Measurements from ENCODE around the gene GART.
A peak's percentile ranks its signal among the peaks of the same experiment; 100 is the strongest.
"Not testable (repeated sequence)": the region's sequence is repeated elsewhere in the genome, so short reads cannot be mapped to it uniquely, and the experiment has no call there.

Gene GART

DNA sequence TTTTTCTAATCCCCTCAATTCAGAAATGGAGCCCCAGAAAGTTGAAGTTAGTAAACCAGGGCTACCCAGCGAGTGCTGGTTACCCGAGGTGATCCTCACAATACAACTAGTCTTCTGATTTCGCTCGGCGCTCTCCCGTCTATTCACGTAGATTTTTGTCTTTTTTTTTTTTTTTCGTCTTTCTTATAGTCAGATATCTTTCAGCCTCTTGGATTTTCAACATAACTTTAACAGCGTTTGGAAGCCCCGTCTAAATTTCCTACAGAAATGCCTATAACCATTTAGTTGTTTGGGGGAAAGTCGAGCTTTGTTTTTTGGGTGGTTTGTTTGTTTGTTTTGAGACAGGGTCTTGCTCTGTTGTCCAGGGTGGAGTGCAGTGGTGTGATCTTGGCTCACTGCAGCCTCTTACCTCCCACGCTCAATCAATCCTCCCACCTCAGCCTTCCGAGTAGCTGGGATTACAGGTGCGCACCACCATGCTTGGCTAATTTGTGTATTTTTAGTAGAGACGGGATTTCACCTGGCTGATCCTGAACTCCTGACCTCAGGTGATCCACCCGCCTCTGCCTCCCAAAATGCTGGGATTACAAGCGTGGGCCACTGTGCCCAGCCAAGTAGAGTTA, 61.3 kb downstream of the GART start:
- Histone ChIP-seq H3K4me3 (ENCODE audit: low read depth in 1 of 2, low read length in 2 of 2) (peak overlapping the region; percentile 77 to 94), H3K36me3 (ENCODE audit: control insufficient read depth in 1 of 2, insufficient read depth in 2 of 2, low read length in 2 of 2) (peaks cover 0 to 7% of the 10 kb centered on the region in 2 donors), H3K27me3 (ENCODE audit: low read depth, low read length) (no peaks in the 10 kb centered on the region), H3K9me3 (ENCODE audit: control insufficient read depth in 1 of 2, low read length in 2 of 2) (no peaks in the 10 kb centered on the region), H3K27ac (ENCODE audit: low read length) (peak overlapping the region; percentile 81), H3K4me1 (ENCODE audit: control insufficient read depth in 1 of 2, insufficient read depth in 2 of 2, low read length in 2 of 2) (peaks cover 0 to 13% of the 10 kb centered on the region in 2 donors)

DNA sequence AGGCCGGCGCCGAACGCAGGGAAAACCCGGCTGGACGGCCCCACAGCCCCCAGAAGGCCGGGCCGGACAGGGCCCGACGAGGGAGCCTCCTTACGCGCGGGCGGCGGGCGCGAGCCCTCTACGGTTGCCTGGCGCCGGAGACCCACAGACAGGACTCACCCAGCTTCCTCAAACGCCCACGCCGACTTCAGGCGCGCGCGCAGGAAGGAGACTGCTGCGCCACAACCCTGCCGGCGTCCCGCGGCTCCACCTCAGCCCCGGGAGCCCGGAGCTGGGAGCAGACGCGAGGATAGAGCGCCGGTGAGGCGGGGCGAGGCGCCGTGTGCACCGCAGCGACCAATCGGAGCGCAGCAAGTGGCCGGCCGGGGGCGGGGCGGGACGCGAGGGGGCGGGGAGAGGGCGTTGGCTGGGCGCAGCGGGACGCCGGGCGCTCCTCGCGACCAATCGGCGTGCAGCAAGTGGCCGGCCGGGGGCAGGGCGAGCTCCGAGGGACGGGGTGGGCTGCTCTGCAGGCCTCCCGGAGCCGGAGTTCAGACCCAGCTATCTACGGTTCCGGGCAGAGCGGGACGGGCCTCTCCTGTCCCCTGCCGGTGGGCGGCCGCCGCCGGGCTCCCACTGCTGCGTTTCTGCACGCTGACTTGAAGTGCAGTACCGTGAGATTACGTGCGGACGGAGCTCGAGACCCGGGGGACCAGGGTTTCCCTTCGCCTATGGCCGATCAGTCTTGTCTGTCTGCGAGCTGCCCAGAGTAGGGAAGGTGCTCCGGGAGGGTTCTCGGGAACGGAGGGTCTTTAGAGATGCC, 62.0 kb downstream of the GART start, which contains the start of gene TMEM50B:
TMEM50B (minus strand) TSS at position 296 of the 802 bp plus-strand sequence. CDS start 11,089 bp downstream, outside the sequence.
- peaks cover 0 to 13% of the 10 kb centered on the region in 2 donors for H3K4me1 ChIP-seq (ENCODE audit: control insufficient read depth in 1 of 2, insufficient read depth in 2 of 2, low read length in 2 of 2)
- H3K4me3 ChIP-seq (ENCODE audit: low read depth in 1 of 2, low read length in 2 of 2), result peak within 1 kb of the TSS; percentile 92 to 94
- H3K27ac ChIP-seq (ENCODE audit: low read length), result peak within 1 kb of the TSS; percentile 93
- H3K9me3 ChIP-seq (ENCODE audit: control insufficient read depth in 1 of 2, low read length in 2 of 2), result no peaks in the 10 kb centered on the region
- no peaks in the 10 kb centered on the region for H3K27me3 ChIP-seq (ENCODE audit: low read depth, low read length)
- peaks cover 0 to 7% of the 10 kb centered on the region in 2 donors for H3K36me3 ChIP-seq (ENCODE audit: control insufficient read depth in 1 of 2, insufficient read depth in 2 of 2, low read length in 2 of 2)

GRCh38 chr21:33478935-33479678, 62.8 kb downstream of the GART start:
- peak overlapping the region; percentile 92 to 94 for H3K4me3 ChIP-seq (ENCODE audit: low read depth in 1 of 2, low read length in 2 of 2)
- H3K27me3 ChIP-seq (ENCODE audit: low read depth, low read length), result no peaks in the 10 kb centered on the region
- H3K9me3 ChIP-seq (ENCODE audit: control insufficient read depth in 1 of 2, low read length in 2 of 2), result no peaks in the 10 kb centered on the region
- H3K4me1 ChIP-seq (ENCODE audit: control insufficient read depth in 1 of 2, insufficient read depth in 2 of 2, low read length in 2 of 2), result peaks cover 0 to 13% of the 10 kb centered on the region in 2 donors
- peaks cover 0 to 7% of the 10 kb centered on the region in 2 donors for H3K36me3 ChIP-seq (ENCODE audit: control insufficient read depth in 1 of 2, insufficient read depth in 2 of 2, low read length in 2 of 2)
- peak overlapping the region; percentile 93 for H3K27ac ChIP-seq (ENCODE audit: low read length)

DNA sequence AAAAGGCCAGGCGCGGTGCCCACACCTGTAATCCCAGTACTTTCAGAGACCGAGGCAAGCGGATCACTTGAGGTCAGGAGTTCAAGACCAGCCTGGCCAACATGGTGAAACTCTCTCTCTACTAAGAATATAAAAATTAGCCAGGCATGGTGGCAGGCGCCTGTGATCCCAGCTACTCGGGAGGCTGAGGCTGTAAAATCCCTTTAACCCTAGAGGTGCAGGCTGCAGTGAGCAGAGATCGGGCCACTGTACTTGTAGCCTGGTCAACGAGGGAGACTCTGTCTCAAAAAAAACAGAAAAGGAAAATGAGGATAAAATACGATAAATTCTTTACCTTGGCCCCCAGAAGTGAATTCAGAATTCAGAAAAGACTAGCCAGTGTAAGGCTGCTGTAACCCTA, 63.7 kb downstream of the GART start:
- H3K27ac ChIP-seq (ENCODE audit: low read length), result peak overlapping the region; percentile 93
- H3K36me3 ChIP-seq (ENCODE audit: control insufficient read depth in 1 of 2, insufficient read depth in 2 of 2, low read length in 2 of 2), result peaks cover 0 to 7% of the 10 kb centered on the region in 2 donors
- peaks cover 0 to 13% of the 10 kb centered on the region in 2 donors for H3K4me1 ChIP-seq (ENCODE audit: control insufficient read depth in 1 of 2, insufficient read depth in 2 of 2, low read length in 2 of 2)
- H3K9me3 ChIP-seq (ENCODE audit: control insufficient read depth in 1 of 2, low read length in 2 of 2), result no peaks in the 10 kb centered on the region
- H3K4me3 ChIP-seq (ENCODE audit: low read depth in 1 of 2, low read length in 2 of 2), result peak overlapping the region; percentile 92 to 94
- H3K27me3 ChIP-seq (ENCODE audit: low read depth, low read length), result no peaks in the 10 kb centered on the region

- no peaks in the 10 kb centered on the region for H3K9me3 ChIP-seq (ENCODE audit: control insufficient read depth in 1 of 2, low read length in 2 of 2)
- H3K27me3 ChIP-seq (ENCODE audit: low read depth, low read length), result no peaks in the 10 kb centered on the region
- no peak overlapping the region for H3K4me3 ChIP-seq (ENCODE audit: low read depth in 1 of 2, low read length in 2 of 2)
- peaks cover 0 to 7% of the 10 kb centered on the region in 2 donors for H3K36me3 ChIP-seq (ENCODE audit: control insufficient read depth in 1 of 2, insufficient read depth in 2 of 2, low read length in 2 of 2)
- H3K4me1 ChIP-seq (ENCODE audit: control insufficient read depth in 1 of 2, insufficient read depth in 2 of 2, low read length in 2 of 2), result peaks cover 0 to 13% of the 10 kb centered on the region in 2 donors
- H3K27ac ChIP-seq (ENCODE audit: low read length), result no peak overlapping the region
Measured at GRCh38 chr21:33477066-33477465, 64.9 kb downstream of the GART start.

DNA sequence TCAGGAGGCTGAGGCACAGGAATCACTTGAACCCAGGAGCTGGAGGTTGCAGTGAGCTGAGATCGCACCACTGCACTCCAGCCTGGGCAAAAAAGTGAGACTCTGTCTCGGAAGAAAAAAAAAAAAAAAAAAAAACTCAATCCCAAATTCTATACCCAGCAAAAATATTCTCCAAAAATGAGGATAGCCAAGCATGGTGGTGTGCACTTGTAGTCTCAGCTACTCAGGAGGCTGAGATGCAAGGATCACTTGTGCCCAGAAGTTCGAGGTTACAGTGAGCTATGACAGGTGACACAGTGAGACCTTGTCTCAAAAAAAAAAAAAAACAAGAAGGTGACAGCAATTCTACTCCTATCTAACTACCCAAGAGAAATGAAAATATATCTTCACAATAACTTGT, 68.6 kb downstream of the GART start:
- Histone ChIP-seq H3K27ac (ENCODE audit: low read length) (no peak overlapping the region), H3K36me3 (ENCODE audit: control insufficient read depth in 1 of 2, insufficient read depth in 2 of 2, low read length in 2 of 2) (no peaks in the 10 kb centered on the region), H3K27me3 (ENCODE audit: low read depth, low read length) (no peaks in the 10 kb centered on the region), H3K9me3 (ENCODE audit: control insufficient read depth in 1 of 2, low read length in 2 of 2) (no peaks in the 10 kb centered on the region), H3K4me3 (ENCODE audit: low read depth in 1 of 2, low read length in 2 of 2) (no peak overlapping the region), H3K4me1 (ENCODE audit: control insufficient read depth in 1 of 2, insufficient read depth in 2 of 2, low read length in 2 of 2) (peaks cover 0 to 6% of the 10 kb centered on the region in 2 donors)

DNA sequence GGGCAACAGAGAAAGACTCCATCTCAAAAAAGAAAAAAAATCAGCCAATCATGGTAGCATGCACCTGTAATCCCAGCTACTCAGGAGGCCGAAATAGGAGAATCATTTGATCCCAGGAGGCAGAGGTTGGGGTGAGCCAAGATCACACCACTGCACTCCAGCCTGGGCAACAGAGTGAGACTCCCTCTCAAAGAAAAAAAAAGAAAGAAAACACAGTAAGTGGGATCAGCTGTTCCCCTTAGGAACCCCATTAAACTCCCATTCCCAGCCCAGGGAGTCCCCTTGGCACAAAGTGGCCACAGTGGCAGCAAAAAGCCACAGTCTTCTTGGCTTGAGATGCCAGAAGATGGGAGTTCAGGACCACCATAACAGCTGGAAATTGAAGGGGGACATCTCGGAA, 71.2 kb downstream of the GART start:
- no peaks in the 10 kb centered on the region for H3K4me1 ChIP-seq (ENCODE audit: control insufficient read depth in 1 of 2, insufficient read depth in 2 of 2, low read length in 2 of 2)
- no peaks in the 10 kb centered on the region for H3K27me3 ChIP-seq (ENCODE audit: low read depth, low read length)
- H3K36me3 ChIP-seq (ENCODE audit: control insufficient read depth in 1 of 2, insufficient read depth in 2 of 2, low read length in 2 of 2), result no peaks in the 10 kb centered on the region
- H3K4me3 ChIP-seq (ENCODE audit: low read depth in 1 of 2, low read length in 2 of 2), result no peak overlapping the region
- H3K27ac ChIP-seq (ENCODE audit: low read length), result no peak overlapping the region
- no peaks in the 10 kb centered on the region for H3K9me3 ChIP-seq (ENCODE audit: control insufficient read depth in 1 of 2, low read length in 2 of 2)

- not testable (repeated sequence) for H3K27ac ChIP-seq (ENCODE audit: low read length); H3K4me1 ChIP-seq (ENCODE audit: control insufficient read depth in 1 of 2, insufficient read depth in 2 of 2, low read length in 2 of 2); H3K27me3 ChIP-seq (ENCODE audit: low read depth, low read length)
Measured at GRCh38 chr21:33469183-33469582, 72.7 kb downstream of the GART start.

GRCh38 chr21:33461538-33462250, 80.2 kb downstream of the GART start:
- no peak overlapping the region for H3K27ac ChIP-seq (ENCODE audit: low read length)
- peaks cover 14 to 16% of the 10 kb centered on the region in 2 donors for H3K36me3 ChIP-seq (ENCODE audit: control insufficient read depth in 1 of 2, insufficient read depth in 2 of 2, low read length in 2 of 2)
- H3K9me3 ChIP-seq (ENCODE audit: control insufficient read depth in 1 of 2, low read length in 2 of 2), result no peaks in the 10 kb centered on the region
- H3K27me3 ChIP-seq (ENCODE audit: low read depth, low read length), result no peaks in the 10 kb centered on the region
- no peaks in the 10 kb centered on the region for H3K4me1 ChIP-seq (ENCODE audit: control insufficient read depth in 1 of 2, insufficient read depth in 2 of 2, low read length in 2 of 2)
- H3K4me3 ChIP-seq (ENCODE audit: low read depth in 1 of 2, low read length in 2 of 2), result no peak overlapping the region

More at GRCh38 chr21:33469183-33469582, 72.7 kb downstream of the GART start:
- H3K4me3 ChIP-seq (ENCODE audit: low read depth in 1 of 2, low read length in 2 of 2); H3K36me3 ChIP-seq (ENCODE audit: control insufficient read depth in 1 of 2, insufficient read depth in 2 of 2, low read length in 2 of 2); H3K9me3 ChIP-seq (ENCODE audit: control insufficient read depth in 1 of 2, low read length in 2 of 2): not testable (repeated sequence)

DNA sequence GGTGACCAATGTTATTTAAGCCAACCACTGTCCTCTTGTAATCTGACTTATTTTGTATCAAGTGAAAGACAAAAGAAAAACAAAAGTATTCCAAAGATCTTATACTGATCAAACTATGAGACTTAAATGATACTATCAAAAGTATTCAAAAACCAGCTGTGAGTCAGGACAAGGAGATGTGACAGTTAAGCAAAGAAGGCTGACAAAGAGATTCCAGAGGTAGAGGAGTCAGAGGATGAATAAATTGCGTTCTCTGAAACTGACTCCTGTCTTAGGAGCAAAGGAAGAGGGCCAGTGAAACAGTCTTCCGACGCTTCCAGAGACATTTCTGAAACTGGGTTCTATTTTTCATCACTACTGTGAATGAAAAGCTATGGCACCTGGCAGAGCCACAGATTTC, 83.1 kb downstream of the GART start:
- no peaks in the 10 kb centered on the region for H3K9me3 ChIP-seq (ENCODE audit: control insufficient read depth in 1 of 2, low read length in 2 of 2)
- no peak overlapping the region for H3K27ac ChIP-seq (ENCODE audit: low read length)
- no peak overlapping the region for H3K4me3 ChIP-seq (ENCODE audit: low read depth in 1 of 2, low read length in 2 of 2)
- H3K36me3 ChIP-seq (ENCODE audit: control insufficient read depth in 1 of 2, insufficient read depth in 2 of 2, low read length in 2 of 2), result peaks cover 16 to 36% of the 10 kb centered on the region in 2 donors
- no peaks in the 10 kb centered on the region for H3K27me3 ChIP-seq (ENCODE audit: low read depth, low read length)
- no peaks in the 10 kb centered on the region for H3K4me1 ChIP-seq (ENCODE audit: control insufficient read depth in 1 of 2, insufficient read depth in 2 of 2, low read length in 2 of 2)
